Amniotic stem cell (primary cell): ENCODE measurements around the gene C2CD5.
"Not testable (repeated sequence)": the region's sequence is repeated elsewhere in the genome, so short reads cannot be mapped to it uniquely, and the experiment has no call there.

Experiments
- DNase-seq: peaks from one replicate; lab custom pipeline; 2025; lab: John Stamatoyannopoulos, UW

Gene C2CD5

DNA sequence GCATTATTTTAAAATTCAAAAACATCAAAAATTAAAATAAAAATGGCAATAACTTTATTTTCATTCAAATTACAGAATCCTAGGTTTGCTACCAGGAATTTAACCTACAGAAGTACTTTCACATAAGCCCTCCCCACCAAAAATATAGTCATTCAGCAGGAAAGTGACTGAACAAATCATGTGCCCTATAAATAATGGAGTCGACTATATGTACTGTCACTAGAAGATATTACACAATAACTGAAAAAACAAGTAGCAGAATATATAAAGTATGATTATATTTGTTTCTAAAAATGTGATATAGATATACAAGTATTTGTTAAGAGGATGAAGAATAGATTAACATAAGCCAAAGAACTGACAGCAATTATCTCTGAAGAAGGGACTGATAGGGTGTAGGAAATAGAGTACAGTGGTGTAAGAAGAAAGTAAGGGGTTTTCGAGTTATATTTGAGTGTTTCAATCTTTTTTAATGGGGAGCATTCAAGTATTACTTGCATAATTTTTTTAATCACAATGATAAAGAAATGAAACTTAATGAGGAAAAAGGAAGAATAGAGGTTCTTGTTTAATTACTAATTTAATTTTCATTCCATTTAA, 7.9 kb downstream of the C2CD5 start:
- DNase-seq: no peak

DNA sequence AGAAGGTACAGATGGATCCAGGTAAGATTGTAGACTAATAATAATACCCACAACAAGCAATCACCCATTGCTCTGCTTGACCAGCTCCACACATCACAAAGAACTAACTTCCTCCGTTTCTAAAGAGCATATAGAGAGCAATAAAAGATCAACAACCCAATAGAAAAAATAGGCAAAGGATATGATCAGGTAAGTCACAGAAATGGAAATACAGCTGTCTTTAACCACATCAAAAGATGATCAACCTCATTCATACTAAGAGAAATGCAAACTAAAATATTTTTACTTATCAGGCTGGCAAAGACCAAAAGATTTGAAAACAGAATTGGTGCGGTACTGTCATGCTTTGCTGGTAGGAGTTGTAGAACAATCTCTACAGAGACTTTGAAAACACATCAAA, 8.9 kb downstream of the C2CD5 start:
- no peak for DNase-seq

DNA sequence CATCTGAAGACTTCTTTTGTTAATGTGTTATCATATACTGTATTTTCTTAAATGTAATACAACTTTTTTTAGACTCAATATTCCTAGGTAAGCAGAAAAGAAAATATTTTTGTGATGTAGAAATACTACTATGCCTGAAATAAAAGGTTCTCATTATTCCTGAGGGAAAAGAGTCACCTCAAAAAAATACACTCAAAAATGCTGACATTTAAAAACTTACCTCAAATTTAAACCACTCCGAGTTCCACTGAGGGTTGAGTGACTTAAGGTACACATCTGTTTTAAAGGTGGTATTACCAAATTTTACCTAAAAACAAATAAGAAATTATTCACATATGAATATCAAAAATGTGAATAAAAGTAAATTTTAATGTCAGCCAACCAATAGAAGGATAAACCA, 9.3 kb downstream of the C2CD5 start:
- no peak for DNase-seq

DNA sequence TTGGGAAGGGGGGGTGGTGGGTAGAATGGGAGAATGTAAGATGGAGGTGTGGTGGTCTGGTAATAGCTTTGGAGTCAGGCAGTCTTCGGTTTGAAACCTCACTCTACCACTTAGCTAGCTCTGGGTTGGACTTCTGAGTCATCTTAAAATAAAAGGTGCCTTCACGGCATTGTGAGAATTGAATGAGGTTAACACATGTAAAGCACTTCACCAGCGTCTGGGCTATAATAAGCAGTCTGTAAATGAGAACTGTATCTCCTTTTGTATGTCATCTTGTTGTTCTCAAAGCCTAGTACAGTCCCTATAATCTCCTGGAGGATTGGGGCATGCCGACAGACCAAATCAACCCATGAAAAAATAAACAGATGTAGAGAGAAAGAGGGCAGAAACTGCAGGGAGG, 11.2 kb downstream of the C2CD5 start:
- DNase-seq: no peak

DNA sequence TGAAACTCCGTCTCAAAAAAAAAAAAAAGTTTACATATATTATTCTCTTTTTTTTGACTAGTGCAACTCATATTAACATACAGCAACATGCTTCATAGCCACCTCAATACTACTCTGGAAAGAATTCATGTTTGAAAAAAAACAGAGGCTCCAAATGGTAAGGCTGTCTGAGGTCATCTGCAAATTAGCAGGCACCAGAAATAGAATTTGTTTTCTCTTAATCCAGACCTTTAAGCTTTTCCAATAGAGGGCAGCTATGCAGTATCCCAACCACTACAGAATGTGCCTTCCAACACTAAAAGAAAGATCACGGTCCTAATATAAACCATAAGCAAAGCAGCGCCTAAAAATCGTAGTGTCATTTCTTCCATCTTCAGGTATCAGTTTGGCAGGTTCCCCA, 12.0 kb downstream of the C2CD5 start:
- no peak for DNase-seq

DNA sequence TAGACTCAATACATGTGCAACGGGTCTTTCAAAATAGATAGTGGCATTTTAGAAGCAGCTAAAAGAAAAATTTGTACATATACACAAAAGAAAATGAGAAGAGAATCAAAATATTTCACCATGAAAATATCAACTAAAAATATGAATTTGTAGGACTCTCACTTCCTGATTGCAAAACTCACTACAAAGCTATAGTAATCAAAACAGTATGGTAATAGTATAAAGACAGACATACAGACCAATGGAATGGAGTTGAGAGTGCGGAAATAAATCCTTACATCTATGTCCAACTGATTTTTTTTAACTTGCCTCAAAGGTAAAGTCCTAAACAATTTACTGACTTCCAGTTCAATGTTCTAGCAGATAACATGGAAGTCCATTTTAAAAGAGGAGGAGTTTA, 13.1 kb downstream of the C2CD5 start:
- no peak for DNase-seq

DNA sequence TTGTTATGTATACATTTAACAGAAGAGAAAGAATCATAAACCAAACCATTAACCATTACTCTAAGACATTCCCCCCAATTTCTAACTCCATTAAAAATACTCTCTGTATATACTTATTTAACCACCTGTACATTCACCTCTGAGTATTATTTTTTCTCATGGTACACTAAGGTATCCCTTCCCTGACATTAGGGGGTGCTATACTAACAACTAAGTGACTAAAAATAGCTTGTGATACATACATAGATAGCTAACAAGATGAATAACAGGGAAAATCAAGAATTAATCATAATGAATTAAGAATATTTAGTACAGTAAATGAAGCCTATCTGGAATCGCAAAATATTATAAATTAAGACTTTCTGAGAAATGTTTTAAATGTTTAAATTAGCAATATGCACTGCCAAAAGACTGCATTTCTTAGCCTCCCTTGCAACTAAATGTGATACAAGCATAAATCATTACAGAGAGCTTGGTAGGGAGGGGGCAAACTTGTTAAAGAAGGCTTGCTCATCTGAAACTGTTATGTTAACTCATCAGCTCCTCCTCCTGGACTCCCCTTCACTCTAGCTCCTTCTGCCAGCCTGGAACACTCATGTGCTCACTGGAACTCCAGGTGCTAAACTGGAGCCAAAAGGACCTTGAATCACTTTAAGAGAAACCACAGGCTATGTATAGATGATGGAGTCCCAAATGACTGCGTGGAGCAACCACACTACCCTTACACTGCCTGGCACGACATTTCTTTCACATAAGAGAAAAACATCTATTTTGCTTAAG, 14.9 kb downstream of the C2CD5 start:
- DNase-seq: peak; percentile 10

DNA sequence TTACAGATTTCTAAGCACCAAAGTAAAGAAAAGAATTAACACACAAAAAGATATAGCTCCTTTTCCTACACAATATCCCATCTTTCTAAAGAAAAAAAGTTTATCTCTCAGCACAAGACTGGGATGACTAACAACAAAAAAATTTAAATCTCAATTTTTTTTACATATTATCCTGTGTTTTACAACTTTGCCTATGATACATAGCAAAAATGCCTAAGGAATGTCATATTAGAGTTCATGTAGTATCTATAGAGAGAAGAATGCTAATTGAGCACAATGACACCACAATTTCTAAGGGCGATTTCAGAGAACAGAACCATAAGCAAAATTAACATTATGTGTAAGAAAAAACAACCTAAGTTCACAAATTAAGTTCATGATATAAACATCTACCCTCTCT, 16.3 kb downstream of the C2CD5 start:
- peak; percentile 45 for DNase-seq

DNA sequence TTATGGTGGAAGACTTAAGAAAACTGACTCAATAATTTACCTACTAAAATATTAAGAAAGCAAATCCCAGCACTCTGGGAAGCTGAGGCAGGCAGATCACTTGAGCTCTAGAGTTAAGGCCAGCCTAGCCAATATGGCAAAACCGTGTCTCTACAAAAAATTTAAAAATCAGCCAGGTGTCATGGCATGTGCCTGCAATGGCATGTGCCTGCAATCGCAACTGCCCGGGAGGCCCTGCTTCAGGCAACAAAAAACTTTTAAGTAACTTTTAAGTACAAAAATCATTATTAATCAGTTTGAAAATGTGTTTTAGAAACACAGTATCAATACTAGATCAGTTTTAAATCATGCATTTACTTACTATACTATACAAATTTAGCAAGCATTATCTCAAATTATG, 17.5 kb downstream of the C2CD5 start:
- DNase-seq: no peak

DNA sequence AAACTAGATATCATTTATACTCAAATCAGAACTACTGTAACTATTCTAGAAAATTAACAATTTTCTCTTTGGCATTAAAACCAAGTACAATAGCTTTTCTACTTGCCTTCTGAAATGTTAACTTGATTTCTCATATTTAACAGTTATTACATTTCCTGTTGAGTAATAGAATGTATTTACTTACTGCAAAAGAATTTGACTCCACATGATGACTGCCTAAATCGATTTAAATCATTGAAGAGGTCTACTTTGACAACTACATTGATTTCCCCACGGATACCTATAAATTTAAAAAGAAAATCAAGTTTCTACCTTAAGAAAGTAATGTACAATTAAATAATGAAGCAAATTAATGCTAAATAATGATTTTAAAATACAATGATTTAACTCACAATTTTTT, 18.9 kb downstream of the C2CD5 start:
- peak; percentile 1 for DNase-seq

DNA sequence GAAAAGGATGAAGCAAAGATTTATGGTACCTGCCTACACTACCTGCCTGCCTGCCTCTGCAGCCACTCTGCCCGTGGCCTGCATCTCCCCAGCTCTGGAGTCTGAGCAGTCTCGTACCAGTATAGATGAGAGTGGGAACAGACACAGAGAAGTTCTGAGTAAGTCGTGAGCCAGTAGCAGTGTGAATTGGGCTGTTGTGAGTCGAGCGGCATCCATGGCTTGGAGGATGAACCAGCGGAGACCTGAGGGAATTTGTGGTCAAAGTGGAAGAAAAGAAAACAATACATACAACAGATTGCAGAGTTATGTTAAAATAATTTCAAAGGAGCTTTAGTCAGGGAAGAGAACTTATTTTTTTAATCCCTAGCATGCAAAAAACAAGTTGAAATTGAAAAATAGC, 25.3 kb downstream of the C2CD5 start:
- DNase-seq: no peak

DNA sequence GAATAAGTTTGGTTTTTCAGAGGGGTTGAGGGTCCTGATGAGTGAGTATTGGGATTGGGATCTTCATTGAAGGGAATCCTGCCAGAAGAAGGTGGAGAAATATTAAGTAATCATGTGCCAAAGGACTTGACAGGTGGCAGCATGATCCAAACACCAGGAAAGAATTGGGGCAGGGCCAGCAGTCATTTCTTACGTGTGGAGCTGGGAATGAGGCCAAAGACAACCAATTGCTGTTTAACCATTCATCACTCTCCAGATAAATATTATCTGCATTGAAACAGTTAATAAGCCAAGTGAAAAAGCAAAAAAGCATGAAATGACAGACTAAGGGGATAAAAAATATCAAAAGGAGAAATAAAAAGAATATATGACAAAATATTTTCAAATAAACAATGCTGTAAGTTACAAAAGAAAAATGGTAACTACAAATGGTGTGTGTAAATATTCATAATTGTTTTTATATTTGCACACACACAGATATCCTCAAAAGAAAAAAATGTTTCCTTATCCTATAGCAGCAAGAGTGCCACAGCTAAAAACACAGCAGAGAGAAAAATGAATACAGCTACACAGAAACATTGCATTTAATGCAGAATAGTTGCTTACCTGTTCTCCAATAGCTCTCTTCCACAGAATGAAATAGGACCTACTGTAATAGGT, 26.2 kb downstream of the C2CD5 start:
- DNase-seq: no peak

DNA sequence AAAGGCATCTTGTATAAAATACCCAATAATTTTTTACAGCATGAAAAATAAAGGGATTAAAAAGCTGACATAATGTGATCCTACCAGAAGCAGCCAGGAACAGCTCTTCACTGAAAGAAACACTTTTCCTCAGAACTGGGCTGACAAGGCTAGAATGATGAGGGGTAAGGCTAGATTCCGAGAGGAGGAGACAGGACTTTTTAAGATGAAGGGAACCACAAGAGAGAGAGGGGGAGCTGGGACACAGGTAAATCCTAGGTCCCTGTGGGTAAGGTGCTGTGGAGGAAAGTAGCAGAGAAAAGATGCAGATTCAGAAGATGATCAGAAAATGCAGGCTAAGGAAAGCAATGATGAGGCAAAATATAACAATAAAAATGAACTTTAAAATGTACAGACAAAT, 29.5 kb downstream of the C2CD5 start:
- no peak for DNase-seq

DNA sequence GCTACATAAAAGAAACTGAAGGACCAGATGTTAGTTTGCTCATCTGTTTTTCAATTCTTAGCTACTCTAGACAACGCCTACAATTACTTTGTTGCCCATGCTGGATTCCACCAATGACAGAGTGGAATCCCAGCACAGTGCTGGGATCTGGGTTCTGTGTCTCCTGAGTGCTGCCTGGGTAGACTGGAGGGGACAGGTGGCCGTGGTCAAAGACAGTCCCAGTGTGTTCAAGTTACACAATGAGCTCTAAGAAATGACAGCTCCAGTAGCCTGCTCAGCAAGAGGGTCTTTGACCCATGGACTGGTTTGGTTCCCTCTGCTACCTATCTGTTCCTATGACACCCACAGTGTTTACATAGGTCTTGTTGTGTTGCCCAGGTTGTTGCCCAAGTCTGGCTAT, 38.5 kb downstream of the C2CD5 start:
- DNase-seq: no peak

DNA sequence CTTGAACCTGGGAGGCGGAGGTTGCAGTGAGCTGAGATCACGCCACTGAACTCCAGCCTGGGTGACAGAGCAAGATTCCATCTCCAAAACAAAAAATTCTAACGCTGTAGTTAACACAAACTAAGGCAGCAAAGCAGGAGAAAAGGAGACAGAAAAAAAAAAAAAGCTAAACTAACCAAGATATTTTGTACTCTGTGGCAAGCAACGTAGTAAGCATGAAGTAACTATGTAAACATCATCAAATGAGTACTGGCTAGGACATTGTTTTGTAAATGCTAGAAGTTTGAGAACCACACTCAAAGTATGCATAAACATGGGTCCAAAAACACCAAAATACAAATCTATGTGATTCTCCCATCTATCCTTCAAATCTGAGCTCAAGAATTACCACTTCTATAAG, 44.2 kb downstream of the C2CD5 start:
- no peak for DNase-seq

DNA sequence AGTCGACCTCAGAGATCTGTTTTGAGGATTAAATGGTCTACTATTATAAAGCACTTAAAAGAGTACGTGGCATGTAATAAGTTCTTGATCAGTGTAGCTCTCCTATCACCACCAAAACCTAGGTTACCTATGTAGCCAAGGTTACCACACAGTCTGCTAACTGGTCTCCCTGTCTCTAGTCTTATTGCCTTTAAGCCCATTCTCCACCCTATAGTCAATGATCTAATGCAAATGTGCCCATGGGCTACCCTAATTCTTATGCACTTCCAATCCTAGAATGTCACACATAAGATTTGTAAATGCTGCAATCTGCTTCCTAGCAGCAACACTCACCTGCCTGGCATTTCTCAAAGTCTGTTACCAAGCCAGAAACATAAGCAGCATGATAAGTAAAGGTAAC, 44.9 kb downstream of the C2CD5 start:
- no peak for DNase-seq

DNA sequence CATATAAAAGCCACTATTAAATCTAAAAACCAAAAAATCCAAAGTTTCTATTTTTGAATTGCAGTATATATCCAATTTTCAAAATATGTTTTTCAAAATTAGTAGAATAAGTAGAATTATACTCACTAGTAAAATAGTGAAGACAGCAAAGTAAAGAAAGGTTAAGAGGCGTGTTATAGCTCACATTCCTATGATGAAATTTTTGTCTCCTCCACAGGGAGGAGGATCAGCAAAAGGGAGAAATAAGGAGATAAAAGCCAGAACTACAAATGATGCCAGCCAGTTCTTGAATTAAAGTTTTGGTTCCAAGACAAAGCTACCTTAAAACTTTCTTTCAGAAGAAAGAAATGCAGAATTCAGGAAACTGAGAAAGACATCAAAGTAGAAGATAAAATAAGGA, 50.0 kb downstream of the C2CD5 start:
- no peak for DNase-seq

DNA sequence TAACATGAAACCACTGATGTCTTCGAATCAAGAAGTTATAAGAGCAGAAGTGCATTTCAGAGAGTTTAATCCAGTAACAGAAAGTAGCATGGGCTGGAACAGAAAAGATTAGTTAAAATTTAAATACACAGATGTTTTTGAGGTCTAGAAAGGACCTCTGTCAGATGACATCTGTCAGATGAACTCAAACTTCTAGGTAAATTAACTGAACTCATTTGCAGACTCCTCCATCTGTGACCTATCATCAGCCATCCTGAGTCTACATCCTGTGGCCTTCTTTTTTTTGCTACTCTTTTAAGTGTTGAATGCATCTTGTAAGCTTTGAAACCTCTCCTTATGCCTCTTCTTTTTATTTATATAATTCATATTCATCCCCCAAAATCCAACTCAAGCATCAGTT, 53.3 kb downstream of the C2CD5 start:
- no peak for DNase-seq

DNA sequence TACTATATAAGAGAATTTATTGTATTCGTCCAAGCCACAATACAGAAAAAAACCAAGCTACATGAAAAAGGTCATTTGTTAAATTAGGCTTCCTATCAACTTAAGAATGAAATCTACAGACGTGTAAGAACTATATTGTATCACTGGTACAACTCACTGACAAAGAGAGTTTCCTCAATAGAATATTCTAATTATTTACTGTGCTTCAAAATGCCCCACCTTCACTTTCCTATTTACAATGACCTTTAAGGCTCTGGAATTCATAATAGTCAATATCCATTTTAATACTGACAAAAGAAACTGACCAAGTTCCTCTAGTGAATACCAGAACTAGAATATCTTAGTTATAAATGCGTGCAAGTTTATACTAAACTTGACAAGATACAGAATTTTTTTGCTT, 55.9 kb downstream of the C2CD5 start:
- no peak for DNase-seq

DNA sequence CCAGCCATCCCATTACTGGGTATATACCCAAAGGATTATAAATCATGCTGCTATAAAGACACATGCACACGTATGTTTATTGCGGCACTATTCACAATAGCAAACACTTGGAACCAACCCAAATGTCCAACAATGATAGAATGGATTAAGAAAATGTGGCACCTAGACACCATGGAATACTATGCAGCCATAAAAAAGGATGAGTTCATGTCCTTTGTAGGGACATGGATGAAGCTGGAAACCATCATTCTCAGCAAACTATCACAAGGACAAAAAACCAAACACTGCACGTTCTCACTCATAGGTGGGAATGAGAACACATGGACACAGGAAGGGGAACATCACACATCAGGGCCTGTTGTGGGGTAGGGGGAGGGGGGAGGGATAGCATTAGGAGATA, 56.7 kb downstream of the C2CD5 start:
- not testable (repeated sequence) for DNase-seq

DNA sequence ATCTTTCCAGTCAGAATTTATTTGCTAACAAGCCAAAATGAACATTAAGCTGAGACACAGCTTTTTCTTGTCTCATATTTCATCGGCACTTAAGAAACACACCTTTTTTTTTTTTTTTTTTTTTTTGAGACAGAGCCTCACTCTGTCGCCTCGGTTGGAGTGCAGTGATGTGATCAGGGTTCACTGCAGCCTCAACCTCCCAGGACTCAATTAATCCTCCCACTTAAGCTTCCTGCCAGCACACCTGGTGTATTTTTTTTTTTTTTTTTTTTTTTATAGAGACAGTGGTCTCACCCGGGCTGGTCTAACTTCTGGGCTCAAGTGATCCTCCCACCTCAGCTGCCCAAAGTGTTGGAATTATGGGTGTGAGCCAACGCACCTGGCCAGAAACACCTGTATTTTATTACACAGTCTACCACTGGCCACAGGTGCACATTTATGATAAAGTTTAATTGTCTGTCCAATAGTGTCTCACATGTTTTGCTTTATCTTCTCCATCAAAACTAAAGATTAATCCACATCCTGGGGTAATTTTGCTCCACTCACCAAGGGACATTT, 62.7 kb downstream of the C2CD5 start:
- DNase-seq: no peak

DNA sequence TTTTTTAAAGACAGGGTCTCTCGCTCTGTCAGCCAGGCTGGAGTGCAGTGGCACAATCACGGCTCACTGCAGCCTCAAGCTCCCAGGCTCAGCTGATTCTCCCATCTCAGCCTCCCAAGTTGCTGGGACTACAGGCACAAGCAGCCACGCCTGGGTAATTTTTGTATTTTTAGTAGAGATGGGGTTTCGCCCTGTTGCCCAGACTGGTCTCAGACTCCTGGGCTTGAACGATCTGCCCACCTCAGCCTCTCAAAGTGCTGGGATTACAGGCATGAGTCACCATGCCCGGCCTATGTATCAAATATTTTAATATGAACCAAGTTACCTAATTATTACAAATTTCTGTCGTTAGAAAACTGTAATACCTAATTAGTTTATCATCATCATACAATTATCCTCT, 63.5 kb downstream of the C2CD5 start:
- DNase-seq: not testable (repeated sequence)

DNA sequence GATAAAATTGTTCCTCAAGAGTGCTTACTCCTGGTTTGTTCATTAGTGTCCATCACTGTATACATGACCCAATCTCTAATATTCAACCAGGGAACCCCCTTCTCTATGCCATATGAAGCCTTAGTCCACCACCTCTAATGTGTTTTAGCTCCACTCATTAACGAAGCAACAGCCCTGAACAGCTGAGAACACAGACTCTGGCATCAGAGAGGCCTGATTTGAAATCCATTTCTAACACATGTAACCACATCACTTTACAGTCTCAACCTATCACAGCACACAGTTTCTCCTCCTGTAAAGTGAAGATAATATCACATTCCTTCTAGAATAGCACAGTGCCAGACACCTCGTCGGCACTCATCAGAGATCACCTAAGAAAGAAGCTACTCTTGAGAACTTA, 64.3 kb downstream of the C2CD5 start:
- no peak for DNase-seq
